Uterine smooth muscle cell (primary cell): ENCODE measurements around the gene MRPS26. TPM values are rescaled to one million over a fixed set of nuclear protein-coding genes. Genes with fewer than 3 reads are reported as not detected.

ENCODE experiments used
- total RNA-seq: library from RNA; depleted of rRNA; stranded (reverse); fragments of >200 nt; gene quantifications from 2 replicates; pipeline ENCODE4 v1.2.3, GENCODE V29; 2014

The MRPS26 gene
- 41.9 and 51.1 TPM in 2 replicates for total RNA-seq

DNA sequence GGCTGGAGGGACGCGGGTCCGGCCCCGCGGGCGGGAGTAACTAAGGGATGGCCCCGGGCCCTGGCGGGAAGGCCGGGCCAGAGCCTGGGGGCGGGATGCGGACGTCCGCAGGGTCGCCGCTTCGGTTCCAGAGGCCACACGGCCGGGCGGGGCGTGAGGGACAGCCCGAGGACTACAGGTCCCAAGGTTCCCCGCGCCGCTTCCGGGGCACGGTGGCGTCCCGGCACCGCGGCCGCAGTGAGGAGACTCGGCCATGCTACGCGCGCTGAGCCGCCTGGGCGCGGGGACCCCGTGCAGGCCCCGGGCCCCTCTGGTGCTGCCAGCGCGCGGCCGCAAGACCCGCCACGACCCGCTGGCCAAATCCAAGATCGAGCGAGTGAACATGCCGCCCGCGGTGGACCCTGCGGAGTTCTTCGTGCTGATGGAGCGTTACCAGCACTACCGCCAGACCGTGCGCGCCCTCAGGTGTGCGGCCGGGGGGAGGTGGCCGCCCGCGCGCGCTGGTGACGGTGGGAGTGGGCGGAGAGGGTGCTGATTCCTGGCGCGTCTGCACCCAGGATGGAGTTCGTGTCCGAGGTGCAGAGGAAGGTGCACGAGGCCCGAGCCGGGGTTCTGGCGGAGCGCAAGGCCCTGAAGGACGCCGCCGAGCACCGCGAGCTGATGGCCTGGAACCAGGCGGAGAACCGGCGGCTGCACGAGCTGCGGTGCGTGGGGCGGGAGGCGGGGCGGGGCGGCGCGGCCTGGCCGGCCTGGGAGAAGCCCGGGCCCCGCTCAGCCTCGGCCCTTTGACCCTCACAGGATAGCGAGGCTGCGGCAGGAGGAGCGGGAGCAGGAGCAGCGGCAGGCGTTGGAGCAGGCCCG lies at the start of gene MRPS26:
Gene MRPS26 (plus strand): TSS at position 237 of the 861 bp plus-strand sequence. CDS start 17 bp downstream, at position 254.

DNA sequence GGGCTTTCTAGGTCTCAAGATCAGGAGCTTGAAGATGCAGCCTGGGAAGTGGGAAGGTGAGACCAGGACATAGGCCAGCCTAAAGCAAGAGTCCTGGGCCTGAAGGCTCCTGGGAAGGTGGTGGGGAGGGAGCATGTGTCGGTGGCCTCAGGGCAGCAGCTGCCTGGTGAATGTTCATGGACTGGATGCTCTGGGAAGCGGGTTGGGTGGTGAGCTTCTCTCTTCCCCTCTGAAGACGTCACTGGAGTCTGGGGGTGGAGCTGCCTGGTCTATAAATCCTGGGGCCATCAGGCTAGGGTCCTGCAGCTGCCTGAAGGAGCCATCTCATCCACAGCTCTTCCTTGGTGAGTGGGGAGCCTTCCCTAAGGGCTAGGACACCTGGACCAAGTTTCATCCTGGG lies 2.5 kb upstream of the MRPS26 start, which contains the start of gene GNRH2:
Gene GNRH2 (plus strand): TSS at position 301 of the 400 bp plus-strand sequence. CDS start 793 bp downstream, outside the sequence.

DNA sequence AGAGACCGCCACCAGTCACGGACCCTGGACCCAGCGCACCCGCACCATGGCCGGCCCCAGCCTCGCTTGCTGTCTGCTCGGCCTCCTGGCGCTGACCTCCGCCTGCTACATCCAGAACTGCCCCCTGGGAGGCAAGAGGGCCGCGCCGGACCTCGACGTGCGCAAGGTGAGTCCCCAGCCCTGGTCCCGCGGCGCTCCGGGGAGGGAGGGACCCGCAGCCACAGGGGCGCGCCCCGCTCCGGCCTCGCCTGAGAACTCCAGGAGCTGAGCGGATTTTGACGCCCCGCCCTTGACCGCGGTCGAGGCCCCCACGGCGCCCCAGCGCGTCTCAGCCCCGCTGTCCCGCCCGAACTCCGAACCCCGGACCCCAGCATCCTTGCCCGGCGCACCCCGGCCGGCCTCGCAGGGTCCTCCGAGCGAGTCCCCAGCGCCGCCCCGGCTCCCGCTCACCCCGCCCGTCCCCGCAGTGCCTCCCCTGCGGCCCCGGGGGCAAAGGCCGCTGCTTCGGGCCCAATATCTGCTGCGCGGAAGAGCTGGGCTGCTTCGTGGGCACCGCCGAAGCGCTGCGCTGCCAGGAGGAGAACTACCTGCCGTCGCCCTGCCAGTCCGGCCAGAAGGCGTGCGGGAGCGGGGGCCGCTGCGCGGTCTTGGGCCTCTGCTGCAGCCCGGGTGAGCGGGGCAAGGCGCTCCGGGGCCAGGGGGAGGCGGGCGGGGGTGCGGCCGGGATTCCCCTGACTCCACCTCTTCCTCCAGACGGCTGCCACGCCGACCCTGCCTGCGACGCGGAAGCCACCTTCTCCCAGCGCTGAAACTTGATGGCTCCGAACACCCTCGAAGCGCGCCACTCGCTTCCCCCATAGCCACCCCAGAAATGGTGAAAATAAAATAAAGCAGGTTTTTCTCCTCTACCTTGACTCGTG lies 26.0 kb downstream of the MRPS26 start, which contains the start of gene OXT:
Gene OXT (plus strand): TSS at position 11 of the 920 bp plus-strand sequence. CDS start 36 bp downstream, at position 47.

DNA sequence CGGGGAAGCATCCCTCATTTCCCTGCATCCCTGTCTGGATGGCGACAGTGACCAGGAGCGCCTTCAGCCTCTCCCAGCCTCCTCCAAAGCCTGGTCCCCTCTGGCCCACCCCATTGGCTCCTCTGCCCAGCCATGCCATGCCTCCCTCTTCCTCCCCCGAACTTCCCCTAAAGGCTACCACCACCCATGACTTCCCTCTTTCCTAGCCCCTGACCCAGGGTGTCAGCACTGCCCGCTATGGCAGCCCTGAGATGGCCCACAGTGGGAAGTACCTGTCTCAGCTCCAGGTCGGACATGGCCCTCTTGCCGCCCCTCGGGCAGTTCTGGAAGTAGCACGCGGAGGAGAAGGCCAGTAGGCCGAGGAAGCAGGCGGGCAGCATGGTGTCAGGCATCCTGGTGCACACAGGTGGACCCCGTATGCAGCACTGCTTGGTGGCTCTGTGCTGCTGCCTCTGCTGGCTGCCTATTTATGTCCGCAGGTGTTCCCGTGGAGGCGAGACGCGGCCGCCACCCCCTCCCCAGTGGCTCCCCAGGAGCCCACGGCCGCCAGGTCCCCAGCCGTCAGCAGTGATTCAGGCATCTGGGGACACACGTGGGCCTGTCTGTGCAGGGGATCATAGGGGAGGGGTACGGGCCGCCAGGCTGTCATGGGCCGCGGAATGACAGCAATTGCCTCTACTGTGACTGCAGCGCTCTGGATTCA lies 38.6 kb downstream of the MRPS26 start, which contains the start of gene AVP:
Gene AVP (minus strand): TSS at position 442 of the 703 bp plus-strand sequence. CDS start 50 bp downstream, at position 392.

Other genes starting within 250 kb of the MRPS26 start
- 3.5 and 4.8 TPM in 2 replicates for gene CPXM1, start 245.4 kb upstream of the MRPS26 start, total RNA-seq
- not detected in 2 replicates for gene C20orf141, start 231.1 kb upstream of the MRPS26 start, total RNA-seq
- not detected in 2 replicates for gene TMEM239, start 229.7 kb upstream of the MRPS26 start, total RNA-seq
- 22.2 and 34.0 TPM in 2 replicates for gene PCED1A, start 205.4 kb upstream of the MRPS26 start, total RNA-seq
- 59.4 and 68.6 TPM in 2 replicates for gene VPS16, start 205.3 kb upstream of the MRPS26 start, total RNA-seq
- gene PTPRA, start 172.6 kb upstream of the MRPS26 start, total RNA-seq = 25.3 and 25.6 TPM in 2 replicates
- 0.11 TPM in 1 of 2 replicates, not detected in the other for gene GNRH2, start 2.4 kb upstream of the MRPS26 start, total RNA-seq
- not detected in 2 replicates for gene OXT, start 25.6 kb downstream of the MRPS26 start, total RNA-seq
- gene AVP, start 38.7 kb downstream of the MRPS26 start, total RNA-seq = not detected in 2 replicates
- gene FASTKD5, start 113.8 kb downstream of the MRPS26 start, total RNA-seq = 10.4 and 12.8 TPM in 2 replicates
- gene UBOX5, start 113.8 kb downstream of the MRPS26 start, total RNA-seq = 2.6 and 3.9 TPM in 2 replicates
- 4.3 and 6.5 TPM in 2 replicates for gene LZTS3, start 127.5 kb downstream of the MRPS26 start, total RNA-seq
- gene DDRGK1, start 158.6 kb downstream of the MRPS26 start, total RNA-seq = 32.5 and 37.9 TPM in 2 replicates
- gene ITPA, start 163.4 kb downstream of the MRPS26 start, total RNA-seq = 35.9 and 39.1 TPM in 2 replicates
- gene SLC4A11, start 193.1 kb downstream of the MRPS26 start, total RNA-seq = 0.33 and 0.75 TPM in 2 replicates